Measurements from ENCODE around the gene CCNT2. TPM values are rescaled to one million over a fixed set of nuclear protein-coding genes. Genes with fewer than 3 reads are reported as not detected.

CCNT2 gene
- polyA plus RNA-seq, 1 experiment: 14.9 TPM

DNA sequence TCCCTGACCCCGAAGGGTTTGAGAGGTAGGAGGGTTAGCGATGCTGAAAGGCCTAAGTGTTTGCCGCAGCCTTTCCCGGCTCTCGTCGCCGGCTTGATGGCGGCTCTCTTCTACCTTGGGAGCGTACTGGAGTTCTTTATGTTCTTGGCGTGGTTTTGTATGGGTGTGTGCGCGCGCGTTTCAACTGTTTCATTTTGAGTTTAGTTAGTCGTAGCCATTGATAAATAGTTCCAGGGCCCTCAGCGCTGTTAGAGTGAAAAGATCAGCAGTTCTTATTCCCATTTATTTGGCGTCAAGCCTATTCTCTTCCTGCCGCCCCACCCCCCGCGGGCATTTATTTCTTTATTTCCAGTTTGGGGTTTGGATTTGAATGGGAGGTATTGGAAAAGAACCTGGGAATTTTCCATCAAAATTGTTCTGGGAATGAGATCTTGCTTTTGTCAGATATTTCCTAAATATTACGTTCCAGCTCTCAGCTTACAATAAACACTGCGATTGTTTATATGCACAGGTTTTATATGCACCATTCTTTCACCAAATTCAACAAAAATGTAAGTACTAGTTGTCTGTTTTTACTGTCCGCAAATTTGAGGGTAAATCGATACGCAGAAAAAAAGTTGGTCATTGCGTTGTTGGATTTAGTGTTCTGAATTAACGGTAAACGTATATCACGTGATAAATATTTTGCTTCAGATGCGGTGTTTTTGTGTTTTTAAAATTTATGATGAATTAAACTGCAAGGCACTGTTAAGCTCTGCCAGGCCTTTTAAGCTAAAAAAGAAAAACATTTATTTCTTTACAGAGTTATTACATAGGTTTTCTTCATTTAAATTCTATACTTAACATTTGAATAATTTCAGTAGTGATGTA is 954 bp downstream of the CCNT2 start:
- no peak for DNase-seq (ENCODE audit: low read depth, low spot score)
- ChIA-PET POLR2A (no interaction called here), CTCF (interaction anchor here (0.8 to 1.3 kb wide), 3 partner anchors 32 to 468 kb away, joined by 3 to 6 read pairs (median 3); no protein-coding TSS in a partner anchor)
- Histone ChIP-seq H3K9me3 (ENCODE audit: control insufficient read depth, insufficient read depth, low read length) (no peaks in the 10 kb centered on the region; the same call in 1 of the 2 replicates), H3K4me3 (ENCODE audit: low read depth, low read length) (peak overlapping the region; percentile 91), H3K27me3 (ENCODE audit: control insufficient read depth, insufficient read depth, low read length) (no peaks in the 10 kb centered on the region), H3K27ac (ENCODE audit: low read depth, low read length) (peak overlapping the region; percentile 97)
- TF ChIP-seq, protein P1, sequence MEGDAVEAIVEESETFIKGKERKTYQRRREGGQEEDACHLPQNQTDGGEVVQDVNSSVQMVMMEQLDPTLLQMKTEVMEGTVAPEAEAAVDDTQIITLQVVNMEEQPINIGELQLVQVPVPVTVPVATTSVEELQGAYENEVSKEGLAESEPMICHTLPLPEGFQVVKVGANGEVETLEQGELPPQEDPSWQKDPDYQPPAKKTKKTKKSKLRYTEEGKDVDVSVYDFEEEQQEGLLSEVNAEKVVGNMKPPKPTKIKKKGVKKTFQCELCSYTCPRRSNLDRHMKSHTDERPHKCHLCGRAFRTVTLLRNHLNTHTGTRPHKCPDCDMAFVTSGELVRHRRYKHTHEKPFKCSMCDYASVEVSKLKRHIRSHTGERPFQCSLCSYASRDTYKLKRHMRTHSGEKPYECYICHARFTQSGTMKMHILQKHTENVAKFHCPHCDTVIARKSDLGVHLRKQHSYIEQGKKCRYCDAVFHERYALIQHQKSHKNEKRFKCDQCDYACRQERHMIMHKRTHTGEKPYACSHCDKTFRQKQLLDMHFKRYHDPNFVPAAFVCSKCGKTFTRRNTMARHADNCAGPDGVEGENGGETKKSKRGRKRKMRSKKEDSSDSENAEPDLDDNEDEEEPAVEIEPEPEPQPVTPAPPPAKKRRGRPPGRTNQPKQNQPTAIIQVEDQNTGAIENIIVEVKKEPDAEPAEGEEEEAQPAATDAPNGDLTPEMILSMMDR (IDR thresholded peaks at IDR 0.05; ENCODE audit: low read depth, low read length): no peak

DNA sequence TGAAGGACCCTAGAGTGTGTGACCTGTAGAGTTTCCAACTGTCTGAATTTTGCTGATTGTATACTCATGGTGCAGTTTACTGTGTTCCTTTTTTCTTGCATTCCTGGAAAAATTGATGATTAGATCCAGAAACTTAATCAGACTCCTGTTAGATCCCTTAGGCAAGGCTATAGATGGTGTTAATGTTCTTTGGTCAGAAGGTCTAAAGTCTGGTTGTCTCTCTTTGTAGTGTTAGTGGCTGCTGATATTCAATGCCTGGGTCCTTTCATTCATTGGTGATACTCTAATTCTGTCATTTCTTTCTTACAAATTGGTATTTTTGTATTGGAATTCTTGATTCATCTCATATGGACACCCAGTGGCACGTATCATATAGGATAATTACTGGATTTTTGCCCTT is 6.3 kb downstream of the CCNT2 start:
- CTCF ChIA-PET: no interaction called here
- Histone ChIP-seq H3K4me3 (ENCODE audit: low read depth, low read length) (no peak overlapping the region), H3K9me3 (ENCODE audit: control insufficient read depth, insufficient read depth, low read length) (no peaks in the 10 kb centered on the region), H3K27ac (ENCODE audit: low read depth, low read length) (no peak overlapping the region), H3K27me3 (ENCODE audit: control insufficient read depth, insufficient read depth, low read length) (no peaks in the 10 kb centered on the region)
- DNase-seq (ENCODE audit: low read depth, low spot score): no peak
- POLR2A ChIA-PET: no interaction called here
- TF ChIP-seq, protein P1 (IDR thresholded peaks at IDR 0.05; ENCODE audit: low read depth, low read length): no peak

DNA sequence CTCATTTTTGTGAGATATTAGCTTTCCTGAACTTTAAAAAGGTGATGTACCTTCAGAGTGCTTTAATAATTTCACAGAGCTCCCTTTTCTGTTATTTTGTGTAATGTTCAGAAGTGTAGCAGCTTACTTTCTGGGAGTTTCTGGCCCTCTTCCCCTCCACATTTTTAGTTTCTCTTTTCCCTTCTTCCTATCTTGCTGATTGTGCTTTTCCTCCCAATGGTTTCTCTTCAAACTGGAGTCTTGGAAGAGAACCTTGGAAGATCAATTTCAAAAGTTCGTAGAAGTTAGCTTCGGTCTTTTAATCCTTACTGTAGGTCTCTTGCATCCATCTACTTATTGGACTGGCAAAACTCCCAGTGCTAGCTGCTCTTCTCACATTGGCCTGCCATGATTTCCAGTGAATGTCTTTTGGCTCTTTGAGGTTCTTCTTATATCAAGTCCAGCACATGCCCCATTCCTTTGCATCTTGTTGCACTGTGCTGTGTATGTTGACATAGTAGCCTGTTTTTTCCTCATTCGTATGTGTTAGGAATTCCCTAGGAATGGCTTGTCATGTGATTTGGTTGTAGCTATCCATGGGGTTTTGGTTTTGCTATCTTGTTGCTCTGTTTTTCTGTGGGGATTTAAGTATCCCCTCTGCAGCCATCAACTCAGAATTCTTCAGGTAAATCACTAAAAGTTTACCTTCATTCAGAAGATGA is 7.8 kb downstream of the CCNT2 start:
- H3K9me3 ChIP-seq (ENCODE audit: control insufficient read depth, insufficient read depth, low read length): no peaks in the 10 kb centered on the region
- ChIA-PET POLR2A (no interaction called here), CTCF (interaction anchor here (0.7 kb wide), 1 partner anchor 467 kb away, joined by 13 read pairs; no protein-coding TSS in a partner anchor)
- TF ChIP-seq, protein P1 (IDR thresholded peaks at IDR 0.05; ENCODE audit: low read depth, low read length): no peak
- no peak overlapping the region for H3K4me3 ChIP-seq (ENCODE audit: low read depth, low read length)
- DNase-seq (ENCODE audit: low read depth, low spot score): no peak
- no peak overlapping the region for H3K27ac ChIP-seq (ENCODE audit: low read depth, low read length)
- H3K27me3 ChIP-seq (ENCODE audit: control insufficient read depth, insufficient read depth, low read length): no peaks in the 10 kb centered on the region

DNA sequence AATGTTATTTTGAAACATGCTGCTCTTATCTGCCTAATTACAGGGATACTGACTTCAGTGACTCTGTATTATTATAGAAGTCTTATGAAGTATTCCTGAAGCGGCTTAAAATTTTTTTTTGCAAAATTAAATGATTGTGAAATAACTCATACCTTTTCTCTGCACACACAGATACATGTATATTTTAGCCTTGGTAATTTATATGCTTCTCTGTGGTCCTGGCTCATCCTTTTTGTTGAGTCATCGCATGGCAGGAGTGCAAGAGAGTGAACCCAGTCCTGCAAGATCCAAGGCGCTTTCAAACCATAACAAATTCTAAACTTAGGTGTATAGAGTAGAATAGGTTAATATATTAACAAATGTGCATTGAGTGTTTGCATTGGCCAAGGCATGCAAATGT is 8.6 kb downstream of the CCNT2 start:
- H3K9me3 ChIP-seq (ENCODE audit: control insufficient read depth, insufficient read depth, low read length): no peaks in the 10 kb centered on the region
- TF ChIP-seq, protein P1 (IDR thresholded peaks at IDR 0.05; ENCODE audit: low read depth, low read length): no peak
- DNase-seq (ENCODE audit: low read depth, low spot score): no peak
- POLR2A ChIA-PET: no interaction called here
- no peak overlapping the region for H3K27ac ChIP-seq (ENCODE audit: low read depth, low read length)
- no peak overlapping the region for H3K4me3 ChIP-seq (ENCODE audit: low read depth, low read length)
- no peaks in the 10 kb centered on the region for H3K27me3 ChIP-seq (ENCODE audit: control insufficient read depth, insufficient read depth, low read length)
- CTCF ChIA-PET: no interaction called here

Measured in AG04450 (cell line).